SU-DHL-6 (cell line): ENCODE data around the gene SEMA3B.

Source experiments
- H2AFZ ChIP-seq: fragments of 200-600 bp; sonication (generic); 2 replicates; pipeline ENCODE4 v1.6.1; 2014; ENCODE audit warnings: low read depth, mild to moderate bottlenecking, moderate library complexity, mixed read lengths, antibody characterized with exemption, low read length; ENCODE audit not compliant: severe bottlenecking
- H3F3A ChIP-seq: fragments of 200-600 bp; shearing (Covaris generic); 2 replicates; pipeline ENCODE4 v1.6.0; 2016; ENCODE audit warnings: antibody characterized with exemption, mild to moderate bottlenecking; ENCODE audit not compliant: insufficient read depth
- H3K27ac ChIP-seq: fragments of 200-600 bp; sonication (generic); 2 replicates; pipeline ENCODE4 v1.5.1; 2016; ENCODE audit warnings: low read depth, mild to moderate bottlenecking, low read length, moderate library complexity, mixed read lengths
- H3K27me3 ChIP-seq: fragments of 200-600 bp; sonication (generic), shearing (Covaris generic); 2 replicates; pipeline ENCODE4 v1.6.0; 2014; ENCODE audit warnings: mild to moderate bottlenecking, low read length
- H3K36me3 ChIP-seq: fragments of 200-600 bp; sonication (generic); 2 replicates; pipeline ENCODE4 v1.6.1; 2014; ENCODE audit warnings: mild to moderate bottlenecking, low read length, mixed read lengths
- H3K4me2 ChIP-seq: fragments of 300-600, 200-600 bp; shearing (Covaris generic), sonication (generic); 2 replicates; pipeline ENCODE4 v1.6.0; 2014; ENCODE audit warnings: low read length, low read depth, mild to moderate bottlenecking; ENCODE audit not compliant: poor library complexity, severe bottlenecking
- H3K4me3 ChIP-seq: fragments of 200-600 bp; sonication (generic); 2 replicates; pipeline ENCODE4 v1.5.1; 2014; ENCODE audit warnings: antibody characterized with exemption, low read length, mild to moderate bottlenecking, mixed read lengths; ENCODE audit not compliant: insufficient read depth, poor library complexity, severe bottlenecking
- H3K79me2 ChIP-seq: fragments of 200-600 bp; sonication (generic); 2 replicates; pipeline ENCODE4 v1.6.1; 2014; ENCODE audit warnings: mild to moderate bottlenecking, low read length, moderate library complexity; ENCODE audit not compliant: insufficient read depth
- H3K9ac ChIP-seq: fragments of 200-600 bp; sonication (generic); 2 replicates; pipeline ENCODE4 v1.7.0; 2014; ENCODE audit warnings: mild to moderate bottlenecking, low read length
- H3K9me2 ChIP-seq: fragments of 200-600 bp; sonication (generic); replicated peaks from 2 replicates; pipeline ENCODE4 v1.6.1; 2014; ENCODE audit warnings: low read length; ENCODE audit not compliant: insufficient read depth
- H3K9me3 ChIP-seq: fragments of 200-600 bp; sonication (generic); 2 replicates; pipeline ENCODE4 v1.6.1; 2014; ENCODE audit warnings: low read length, mixed read lengths; ENCODE audit not compliant: insufficient read depth
- H4K20me1 ChIP-seq: fragments of 200-600 bp; sonication (generic); 2 replicates; pipeline ENCODE4 v1.6.1; 2014; ENCODE audit warnings: low read depth, mild to moderate bottlenecking, antibody characterized with exemption, low read length, moderate library complexity, mixed read lengths
- CTCF ChIP-seq: fragments of 200-600 bp; sonication (generic); IDR thresholded peaks from one replicate; pipeline ENCODE4 v1.5.1; 2017; ENCODE audit warnings: antibody characterized with exemption, mild to moderate bottlenecking, low read length, moderate library complexity; ENCODE audit not compliant: insufficient read depth, poor library complexity, severe bottlenecking
- EZH2phosphoT487 ChIP-seq: fragments of 200-600 bp; sonication (generic), shearing (Covaris generic); conservative IDR thresholded peaks from 2 replicates; pipeline ENCODE4 v1.6.1; 2018; ENCODE audit warnings: mild to moderate bottlenecking, antibody characterized with exemption, low read length, moderate library complexity, mixed read lengths

SEMA3B gene

GRCh38 chr3:50268703-50269451 is at the start of gene SEMA3B:
Gene SEMA3B, plus strand, starts transcription at chr3:50269147. Its CDS starts 94 bp downstream, at chr3:50269241.
- Histone ChIP-seq H3K4me3 (no peak within 1 kb of the TSS), H3F3A (no peaks in the 10 kb centered on the region), H3K9ac (no peak within 1 kb of the TSS), H2AFZ (no peak within 1 kb of the TSS), H3K27me3 (no peaks in the 10 kb centered on the region), H3K36me3 (no peaks in the 10 kb centered on the region), H3K4me2 (no peak within 1 kb of the TSS), H4K20me1 (no peaks in the 10 kb centered on the region), H3K79me2 (no peaks in the 10 kb centered on the region), H3K9me2 (no peaks in the 10 kb centered on the region), H3K27ac (no peak within 1 kb of the TSS), H3K9me3 (no peaks in the 10 kb centered on the region)
- TF ChIP-seq CTCF = no peak
- no peak for TF ChIP-seq EZH2phosphoT487

GRCh38 chr3:50219285-50219684 is 49.7 kb upstream of the SEMA3B start:
- H3K4me3 ChIP-seq = no peak overlapping the region
- no peaks in the 10 kb centered on the region for H3K36me3 ChIP-seq
- H3K4me2 ChIP-seq = no peak overlapping the region
- H3K27ac ChIP-seq = no peak overlapping the region
- no peak overlapping the region for H2AFZ ChIP-seq
- no peak for TF ChIP-seq EZH2phosphoT487
- H3K9ac ChIP-seq = no peak overlapping the region
- no peaks in the 10 kb centered on the region for H3K79me2 ChIP-seq
- H3F3A ChIP-seq = no peaks in the 10 kb centered on the region
- H4K20me1 ChIP-seq = no peaks in the 10 kb centered on the region
- H3K9me3 ChIP-seq = no peaks in the 10 kb centered on the region
- H3K27me3 ChIP-seq = no peaks in the 10 kb centered on the region
- H3K9me2 ChIP-seq = no peaks in the 10 kb centered on the region

- no peaks in the 10 kb centered on the region for H3K36me3 ChIP-seq
- H3K9me2 ChIP-seq = no peaks in the 10 kb centered on the region
Observed at GRCh38 chr3:50220109-50220508, 48.8 kb upstream of the SEMA3B start.

More at GRCh38 chr3:50220109-50220508, 48.8 kb upstream of the SEMA3B start:
- Histone ChIP-seq H3K4me3 (no peak overlapping the region), H3K9ac (no peak overlapping the region), H3K27ac (no peak overlapping the region), H3K9me3 (no peaks in the 10 kb centered on the region), H3K27me3 (no peaks in the 10 kb centered on the region), H3F3A (no peaks in the 10 kb centered on the region), H3K79me2 (no peaks in the 10 kb centered on the region), H3K4me2 (no peak overlapping the region), H4K20me1 (no peaks in the 10 kb centered on the region), H2AFZ (no peak overlapping the region)
- no peak for TF ChIP-seq EZH2phosphoT487
- no peak for TF ChIP-seq CTCF
